HepG2 (cell line): ENCODE results near the gene C17orf75.

Experiments used
- BRF2 ChIP-seq: sonication (generic); formaldehyde crosslinking; IDR thresholded peaks from 2 replicates; pipeline ENCODE4 v1.8.1; 2022; ENCODE audit warnings: mild to moderate bottlenecking, missing genetic modification reagents
- CENPBD1 ChIP-seq: sonication (generic); formaldehyde crosslinking; IDR thresholded peaks from 2 replicates; pipeline ENCODE4 v1.8.0; 2022; ENCODE audit warnings: missing genetic modification reagents, low read depth, mild to moderate bottlenecking, borderline replicate concordance
- CTCF ChIP-seq: sonication (generic); formaldehyde crosslinking; IDR thresholded peaks from 2 replicates; pipeline ENCODE4 v1.5.0; 2020; ENCODE audit warnings: mild to moderate bottlenecking, missing genetic modification reagents, moderate library complexity
- HDAC2 ChIP-seq: sonication (generic); formaldehyde crosslinking; IDR thresholded peaks from 2 replicates; pipeline ENCODE4 v1.4.0; 2020; ENCODE audit warnings: missing genetic modification reagents
- HINFP ChIP-seq: sonication (generic); formaldehyde crosslinking; IDR thresholded peaks from 2 replicates; pipeline ENCODE4 v1.4.0; 2020; ENCODE audit warnings: low read depth, mild to moderate bottlenecking, missing genetic modification reagents
- MYC ChIP-seq: sonication (generic); formaldehyde crosslinking; IDR thresholded peaks from 2 replicates; pipeline ENCODE4 v1.9.0; 2021; ENCODE audit warnings: missing genetic modification reagents, borderline replicate concordance
- PCBP1 ChIP-seq: fragments of 200-400 bp; formaldehyde crosslinking; IDR thresholded peaks from 2 replicates; pipeline ENCODE4 v1.6.1; 2017; ENCODE audit warnings: mild to moderate bottlenecking, low read depth, low read length, borderline replicate concordance
- POLR2A ChIP-seq, 2 experiments: IDR thresholded peaks; 2 replicates each; pipeline ENCODE4 v1.6.1; 2011; ENCODE audit warnings: low read depth in 2 of 2, low read length in 2 of 2, mild to moderate bottlenecking in 1 of 2, moderate library complexity in 1 of 2; ENCODE audit not compliant: insufficient read depth in 1 of 2
- RAD21 ChIP-seq: fragments of 450-650 bp; formaldehyde crosslinking; IDR thresholded peaks from 2 replicates; pipeline ENCODE4 v1.5.0; 2020; ENCODE audit warnings: mild to moderate bottlenecking
- SMC3 ChIP-seq: IDR thresholded peaks from 2 replicates; pipeline ENCODE4 v1.6.1; 2011; ENCODE audit warnings: low read length, improper control_type of control experiment
- ZBTB10 ChIP-seq: sonication (generic); formaldehyde crosslinking; IDR thresholded peaks from 2 replicates; pipeline ENCODE4 v1.4.0; 2020; ENCODE audit warnings: missing genetic modification reagents, borderline replicate concordance
- ZBTB26 ChIP-seq: IDR thresholded peaks from 2 replicates; pipeline ENCODE4 v1.6.1; 2016; ENCODE audit warnings: missing compliant biosample characterization, missing genetic modification reagents, borderline replicate concordance
- ZMAT3 ChIP-seq: sonication (generic); formaldehyde crosslinking; conservative IDR thresholded peaks from 2 replicates; pipeline ENCODE4 v1.7.0; 2021; ENCODE audit warnings: missing genetic modification reagents
- ZNF256 ChIP-seq: sonication (generic); formaldehyde crosslinking; conservative IDR thresholded peaks from 2 replicates; pipeline ENCODE4 v1.4.0; 2020; ENCODE audit warnings: missing genetic modification reagents

- TF ChIP-seq MYC (CRISPR knock-in tag) (no peak), POLR2A (IDR thresholded peaks at IDR 0.05; ENCODE audit: insufficient read depth in 1 of 2, low read depth in 2 of 2, low read length in 2 of 2) (no peak), ZBTB26 (no peak), ZNF256 (CRISPR knock-in tag) (no peak), PCBP1 (no peak), RAD21 (CRISPR knock-in tag) (no peak), BRF2 (CRISPR knock-in tag) (no peak), CENPBD1 (CRISPR knock-in tag) (no peak), SMC3 (no peak), HINFP (CRISPR knock-in tag) (no peak), ZBTB10 (CRISPR knock-in tag) (no peak), ZMAT3 (CRISPR knock-in tag) (no peak), HDAC2 (CRISPR knock-in tag) (no peak), CTCF (CRISPR knock-in tag) (no peak)
Measured at GRCh38 chr17:32348483-32348800, 6.5 kb upstream of the C17orf75 start.
